HL-60 (cell line): ENCODE data around the gene NCSTN.
A peak's percentile ranks its signal among the peaks of the same experiment; 100 is the strongest.

ENCODE experiments used
- DNase-seq, 2 experiments: peaks; one replicate each; pipeline ENCODE4 v3.0.0-alpha.2; 2010 to 2020; ENCODE audit warnings: low read depth in 1 of 2, low spot score in 1 of 2
- H3K27ac ChIP-seq: fragments of 250-450 bp; sonication (Bioruptor Pico); replicated peaks from 2 replicates; pipeline ENCODE4 v1.5.1; 2020; ENCODE audit warnings: mild to moderate bottlenecking, moderate library complexity
- H3K27me3 ChIP-seq: fragments of 250-450 bp; sonication (Bioruptor Pico); 2 replicates; pipeline ENCODE4 v1.5.1; 2021; ENCODE audit warnings: mild to moderate bottlenecking, moderate library complexity; ENCODE audit not compliant: insufficient read depth, poor library complexity, severe bottlenecking
- H3K4me3 ChIP-seq: replicated peaks from 2 replicates; pipeline ENCODE4 v1.5.1; 2011; ENCODE audit warnings: mild to moderate bottlenecking, control low read depth, low read length; ENCODE audit not compliant: insufficient read depth
- GABPA ChIP-seq: IDR thresholded peaks from 2 replicates; pipeline ENCODE4 v1.6.1; 2012; ENCODE audit warnings: low read depth
- POLR2AphosphoS5 ChIP-seq: IDR thresholded peaks from 2 replicates; pipeline ENCODE4 v1.6.1; 2012; ENCODE audit warnings: low read depth
- SPI1 ChIP-seq: IDR thresholded peaks from 2 replicates; pipeline ENCODE4 v1.6.1; 2012; ENCODE audit warnings: low read depth, mild to moderate bottlenecking, borderline replicate concordance
- TF ChIP-seq, protein P1 (sequence below): IDR thresholded peaks from one replicate; pipeline ENCODE4 v1.5.1; 2011; ENCODE audit warnings: low read length, control low read depth, inconsistent platforms; ENCODE audit not compliant: insufficient read depth
- TF ChIP-seq, protein P2 (sequence below): IDR thresholded peaks from 2 replicates; pipeline ENCODE4 v1.6.1; 2012; ENCODE audit warnings: low read depth; ENCODE audit not compliant: insufficient replicate concordance

Gene NCSTN

DNA sequence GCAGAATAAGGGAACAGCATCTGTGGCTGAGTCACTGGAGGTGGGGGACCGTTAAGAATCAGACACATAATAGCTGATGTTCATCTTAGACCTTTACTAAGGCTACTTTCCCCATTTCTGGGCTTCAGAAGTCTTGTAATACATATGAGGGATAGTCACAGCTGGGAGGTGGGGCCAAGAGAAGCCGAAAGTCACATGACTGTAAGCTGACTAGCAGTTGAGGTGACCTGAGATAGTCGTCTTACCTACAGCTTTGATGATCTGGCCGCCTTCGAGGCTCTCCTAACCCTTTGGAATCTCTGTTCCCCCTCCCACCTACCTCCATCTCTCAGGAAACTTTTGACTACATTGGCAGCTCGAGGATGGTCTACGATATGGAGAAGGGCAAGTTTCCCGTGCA lies 9.4 kb downstream of the NCSTN start:
- H3K27me3 ChIP-seq, result no peaks in the 10 kb centered on the region
- TF ChIP-seq POLR2AphosphoS5 (no peak), GABPA (no peak), SPI1 (no peak)
- TF ChIP-seq, protein P1, sequence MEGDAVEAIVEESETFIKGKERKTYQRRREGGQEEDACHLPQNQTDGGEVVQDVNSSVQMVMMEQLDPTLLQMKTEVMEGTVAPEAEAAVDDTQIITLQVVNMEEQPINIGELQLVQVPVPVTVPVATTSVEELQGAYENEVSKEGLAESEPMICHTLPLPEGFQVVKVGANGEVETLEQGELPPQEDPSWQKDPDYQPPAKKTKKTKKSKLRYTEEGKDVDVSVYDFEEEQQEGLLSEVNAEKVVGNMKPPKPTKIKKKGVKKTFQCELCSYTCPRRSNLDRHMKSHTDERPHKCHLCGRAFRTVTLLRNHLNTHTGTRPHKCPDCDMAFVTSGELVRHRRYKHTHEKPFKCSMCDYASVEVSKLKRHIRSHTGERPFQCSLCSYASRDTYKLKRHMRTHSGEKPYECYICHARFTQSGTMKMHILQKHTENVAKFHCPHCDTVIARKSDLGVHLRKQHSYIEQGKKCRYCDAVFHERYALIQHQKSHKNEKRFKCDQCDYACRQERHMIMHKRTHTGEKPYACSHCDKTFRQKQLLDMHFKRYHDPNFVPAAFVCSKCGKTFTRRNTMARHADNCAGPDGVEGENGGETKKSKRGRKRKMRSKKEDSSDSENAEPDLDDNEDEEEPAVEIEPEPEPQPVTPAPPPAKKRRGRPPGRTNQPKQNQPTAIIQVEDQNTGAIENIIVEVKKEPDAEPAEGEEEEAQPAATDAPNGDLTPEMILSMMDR, result no peak
- TF ChIP-seq, protein P2, sequence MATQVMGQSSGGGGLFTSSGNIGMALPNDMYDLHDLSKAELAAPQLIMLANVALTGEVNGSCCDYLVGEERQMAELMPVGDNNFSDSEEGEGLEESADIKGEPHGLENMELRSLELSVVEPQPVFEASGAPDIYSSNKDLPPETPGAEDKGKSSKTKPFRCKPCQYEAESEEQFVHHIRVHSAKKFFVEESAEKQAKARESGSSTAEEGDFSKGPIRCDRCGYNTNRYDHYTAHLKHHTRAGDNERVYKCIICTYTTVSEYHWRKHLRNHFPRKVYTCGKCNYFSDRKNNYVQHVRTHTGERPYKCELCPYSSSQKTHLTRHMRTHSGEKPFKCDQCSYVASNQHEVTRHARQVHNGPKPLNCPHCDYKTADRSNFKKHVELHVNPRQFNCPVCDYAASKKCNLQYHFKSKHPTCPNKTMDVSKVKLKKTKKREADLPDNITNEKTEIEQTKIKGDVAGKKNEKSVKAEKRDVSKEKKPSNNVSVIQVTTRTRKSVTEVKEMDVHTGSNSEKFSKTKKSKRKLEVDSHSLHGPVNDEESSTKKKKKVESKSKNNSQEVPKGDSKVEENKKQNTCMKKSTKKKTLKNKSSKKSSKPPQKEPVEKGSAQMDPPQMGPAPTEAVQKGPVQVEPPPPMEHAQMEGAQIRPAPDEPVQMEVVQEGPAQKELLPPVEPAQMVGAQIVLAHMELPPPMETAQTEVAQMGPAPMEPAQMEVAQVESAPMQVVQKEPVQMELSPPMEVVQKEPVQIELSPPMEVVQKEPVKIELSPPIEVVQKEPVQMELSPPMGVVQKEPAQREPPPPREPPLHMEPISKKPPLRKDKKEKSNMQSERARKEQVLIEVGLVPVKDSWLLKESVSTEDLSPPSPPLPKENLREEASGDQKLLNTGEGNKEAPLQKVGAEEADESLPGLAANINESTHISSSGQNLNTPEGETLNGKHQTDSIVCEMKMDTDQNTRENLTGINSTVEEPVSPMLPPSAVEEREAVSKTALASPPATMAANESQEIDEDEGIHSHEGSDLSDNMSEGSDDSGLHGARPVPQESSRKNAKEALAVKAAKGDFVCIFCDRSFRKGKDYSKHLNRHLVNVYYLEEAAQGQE, result no peak
- H3K4me3 ChIP-seq, result no peak overlapping the region
- H3K27ac ChIP-seq, result no peak overlapping the region
- no peak for DNase-seq

GRCh38 chr1:160353223-160353622 lies 10.0 kb downstream of the NCSTN start:
- TF ChIP-seq SPI1, result no peak
- TF ChIP-seq, protein P2, result no peak
- TF ChIP-seq, protein P1, result no peak
- no peak for TF ChIP-seq POLR2AphosphoS5
- no peak overlapping the region for H3K4me3 ChIP-seq
- no peaks in the 10 kb centered on the region for H3K27me3 ChIP-seq
- H3K27ac ChIP-seq, result no peak overlapping the region
- DNase-seq, result no peak

- DNase-seq, result peak in 1 of 2 experiments; percentile 23
- TF ChIP-seq, protein P2, result peak; percentile 67
- TF ChIP-seq SPI1 (no peak), GABPA (no peak)
- TF ChIP-seq, protein P1, result peak; percentile 48
- H3K27me3 ChIP-seq, result no peaks in the 10 kb centered on the region
- H3K4me3 ChIP-seq, result no peak overlapping the region
- no peak overlapping the region for H3K27ac ChIP-seq
Observed at GRCh38 chr1:160354388-160354985, 11.3 kb downstream of the NCSTN start.
